PC-9 (cell line): ENCODE results near the gene ADAMTS2. TPM values are rescaled to one million over a fixed set of nuclear protein-coding genes. Genes with fewer than 3 reads are reported as not detected.

Experiments
- BruUV-seq: library from RNA; stranded (reverse); fragments of 400-500 nt; replicated peaks from 2 replicates; lab custom pipeline; 2021; lab: Mats Ljungman, UMichigan
- CTCF ChIA-PET: fragments of 300-600 bp; sonication (Branson Sonifier 250); formaldehyde crosslinking; loops from one replicate; lab custom pipeline; 2022; ENCODE audit warnings: antibody characterized with exemption; lab: Charles Lee
- POLR2A ChIA-PET: fragments of 300-600 bp; sonication (Branson Sonifier 250); formaldehyde crosslinking; loops from one replicate; lab custom pipeline; 2022; ENCODE audit warnings: antibody characterized with exemption; ENCODE audit not compliant: unreplicated experiment; lab: Charles Lee
- DNase-seq, 2 experiments: peaks; one replicate each; pipeline versions ENCODE4 v3.0.0 to v3.0.0-alpha.2; 2015 to 2022; ENCODE audit warnings: mixed read lengths in 1 of 2
- H2AFZ ChIP-seq: fragments of 200-600 bp; sonication (generic); 2 replicates; pipeline ENCODE4 v1.8.1; 2017; ENCODE audit warnings: antibody characterized with exemption
- H3F3A ChIP-seq: fragments of 200-600 bp; sonication (generic); 2 replicates; pipeline ENCODE4 v1.8.1; 2017; ENCODE audit warnings: antibody characterized with exemption, mild to moderate bottlenecking, low read depth; ENCODE audit not compliant: insufficient read depth
- H3K27ac ChIP-seq: fragments of 200-600 bp; sonication (generic); 2 replicates; pipeline ENCODE4 v1.6.1; 2016; ENCODE audit warnings: mixed run types
- H3K27me3 ChIP-seq: fragments of 200-600 bp; sonication (generic); 2 replicates; pipeline ENCODE4 v1.6.1; 2016; ENCODE audit warnings: low read depth, mixed run types; ENCODE audit not compliant: insufficient read depth
- H3K36me3 ChIP-seq: fragments of 200-600 bp; sonication (generic); 2 replicates; pipeline ENCODE4 v1.6.1; 2016; ENCODE audit warnings: low read depth, mixed run types
- H3K4me1 ChIP-seq: fragments of 200-600 bp; sonication (generic); replicated peaks from 2 replicates; pipeline ENCODE4 v1.6.1; 2016; ENCODE audit warnings: mixed run types; ENCODE audit not compliant: insufficient read depth
- H3K4me2 ChIP-seq: fragments of 200-600 bp; sonication (generic); 2 replicates; pipeline ENCODE4 v1.6.1; 2017; ENCODE audit warnings: mixed run types
- H3K4me3 ChIP-seq: fragments of 200-600 bp; sonication (generic); 2 replicates; pipeline ENCODE4 v1.6.1; 2016; ENCODE audit warnings: mixed run types
- H3K79me2 ChIP-seq: fragments of 200-600 bp; sonication (generic); 2 replicates; pipeline ENCODE4 v1.6.1; 2017; ENCODE audit warnings: low read depth, mixed run types
- H3K9me2 ChIP-seq: fragments of 200-600 bp; sonication (generic); 2 replicates; pipeline ENCODE4 v1.8.1; 2017; ENCODE audit warnings: mild to moderate bottlenecking; ENCODE audit not compliant: insufficient read depth
- H3K9me3 ChIP-seq: fragments of 200-600 bp; sonication (generic); 2 replicates; pipeline ENCODE4 v1.8.1; 2016; ENCODE audit warnings: low read depth; ENCODE audit not compliant: insufficient read depth
- H4K20me1 ChIP-seq: fragments of 200-600 bp; sonication (generic); 2 replicates; pipeline ENCODE4 v1.8.1; 2017; ENCODE audit not compliant: insufficient read depth
- EZH2 ChIP-seq: fragments of 200-600 bp; sonication (generic); IDR thresholded peaks from 2 replicates; pipeline ENCODE4 v1.8.0; 2017; ENCODE audit warnings: antibody characterized with exemption, low read depth
- intact Hi-C: fragments of 100-400 bp; cut with micrococcal nuclease; formaldehyde crosslinking; loops from one replicate; pipeline ENCODE4 v1.10.0; 2022; ENCODE audit not compliant: unreplicated experiment
- total RNA-seq: library from RNA; stranded (reverse); gene quantifications from 2 replicates; pipeline ENCODE4 v1.2.3, GENCODE V29; 2021
- TF ChIP-seq, protein P1 (sequence below): fragments of 200-600 bp; sonication (generic); conservative IDR thresholded peaks from 2 replicates; pipeline ENCODE4 v1.6.1; 2017; ENCODE audit warnings: mixed run types, antibody characterized with exemption, mild to moderate bottlenecking, moderate library complexity

ADAMTS2 gene
- total RNA-seq, 1 experiment from 2014 or later, result not detected

DNA sequence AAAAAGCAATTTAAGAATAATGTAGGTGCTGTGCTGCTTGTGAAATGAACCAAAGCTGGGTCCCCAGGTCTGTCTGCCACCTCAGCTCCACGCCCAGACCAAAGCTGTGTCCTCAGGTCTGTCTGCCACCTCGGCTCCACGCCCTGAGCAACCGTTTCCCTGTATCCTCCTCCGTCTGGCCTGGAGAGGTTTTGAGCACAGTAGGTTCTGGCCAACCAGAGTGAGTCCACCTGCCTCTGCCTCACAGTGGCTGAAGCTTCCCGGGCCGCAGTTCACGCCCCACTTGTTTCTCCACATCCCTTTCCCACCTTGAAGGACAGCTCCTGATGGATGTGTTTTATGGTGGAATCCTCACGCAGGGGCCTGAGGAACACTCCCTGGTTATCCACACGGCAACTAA lies 120.5 kb downstream of the ADAMTS2 start:
- H3K36me3 ChIP-seq, result no peaks in the 10 kb centered on the region

DNA sequence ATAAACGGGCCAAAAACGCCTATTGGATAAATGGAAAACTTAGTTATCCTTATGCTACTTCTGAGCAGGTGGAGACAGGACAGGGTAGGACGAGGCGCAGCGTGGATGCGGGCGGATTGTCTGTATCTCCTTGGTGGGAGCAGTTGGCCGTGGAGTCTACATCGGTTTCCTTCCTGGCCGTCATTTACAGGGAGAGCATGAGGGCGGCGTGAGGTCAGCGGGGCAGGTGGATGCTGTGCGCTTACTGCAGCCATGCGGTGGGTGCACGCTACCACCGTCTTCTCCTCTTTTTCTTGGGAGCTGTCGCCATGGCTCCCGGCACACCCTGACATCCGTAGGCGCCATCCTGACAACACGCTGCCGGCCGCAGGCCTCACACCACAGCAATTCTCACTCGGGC lies 121.3 kb downstream of the ADAMTS2 start:
- no peak for DNase-seq
- CTCF ChIA-PET, result no interaction called here
- no peaks in the 10 kb centered on the region for H3F3A ChIP-seq
- H2AFZ ChIP-seq, result no peak overlapping the region
- no peaks in the 10 kb centered on the region for H3K4me1 ChIP-seq
- TF ChIP-seq, protein P1, sequence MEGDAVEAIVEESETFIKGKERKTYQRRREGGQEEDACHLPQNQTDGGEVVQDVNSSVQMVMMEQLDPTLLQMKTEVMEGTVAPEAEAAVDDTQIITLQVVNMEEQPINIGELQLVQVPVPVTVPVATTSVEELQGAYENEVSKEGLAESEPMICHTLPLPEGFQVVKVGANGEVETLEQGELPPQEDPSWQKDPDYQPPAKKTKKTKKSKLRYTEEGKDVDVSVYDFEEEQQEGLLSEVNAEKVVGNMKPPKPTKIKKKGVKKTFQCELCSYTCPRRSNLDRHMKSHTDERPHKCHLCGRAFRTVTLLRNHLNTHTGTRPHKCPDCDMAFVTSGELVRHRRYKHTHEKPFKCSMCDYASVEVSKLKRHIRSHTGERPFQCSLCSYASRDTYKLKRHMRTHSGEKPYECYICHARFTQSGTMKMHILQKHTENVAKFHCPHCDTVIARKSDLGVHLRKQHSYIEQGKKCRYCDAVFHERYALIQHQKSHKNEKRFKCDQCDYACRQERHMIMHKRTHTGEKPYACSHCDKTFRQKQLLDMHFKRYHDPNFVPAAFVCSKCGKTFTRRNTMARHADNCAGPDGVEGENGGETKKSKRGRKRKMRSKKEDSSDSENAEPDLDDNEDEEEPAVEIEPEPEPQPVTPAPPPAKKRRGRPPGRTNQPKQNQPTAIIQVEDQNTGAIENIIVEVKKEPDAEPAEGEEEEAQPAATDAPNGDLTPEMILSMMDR, result no peak
- TF ChIP-seq EZH2, result no peak
- no peaks in the 10 kb centered on the region for H3K36me3 ChIP-seq
- H3K4me2 ChIP-seq, result no peak overlapping the region
- intact Hi-C loops, result no loop called here
- H4K20me1 ChIP-seq, result no peaks in the 10 kb centered on the region
- H3K27ac ChIP-seq, result no peak overlapping the region
- no peaks in the 10 kb centered on the region for H3K9me2 ChIP-seq
- no peaks in the 10 kb centered on the region for H3K79me2 ChIP-seq
- H3K4me3 ChIP-seq, result no peak overlapping the region
- H3K27me3 ChIP-seq, result peaks cover 96% of the 10 kb centered on the region
- POLR2A ChIA-PET, result no interaction called here
- H3K9me3 ChIP-seq, result no peaks in the 10 kb centered on the region
- no TSS peak for BruUV-seq

More for the DNA sequence above, 120.5 kb downstream of the ADAMTS2 start:
- H3K4me2 ChIP-seq, result no peak overlapping the region
- no peak overlapping the region for H2AFZ ChIP-seq
- peaks cover 96% of the 10 kb centered on the region for H3K27me3 ChIP-seq
- H3K9me2 ChIP-seq, result no peaks in the 10 kb centered on the region
- no peak overlapping the region for H3K27ac ChIP-seq
- no peaks in the 10 kb centered on the region; the same call in 1 of the 2 replicates for H4K20me1 ChIP-seq
- H3K4me3 ChIP-seq, result no peak overlapping the region
- CTCF ChIA-PET, result no interaction called here
- no peaks in the 10 kb centered on the region for H3F3A ChIP-seq
- no peak for TF ChIP-seq EZH2
- TF ChIP-seq, protein P1, result no peak
- H3K9me3 ChIP-seq, result no peaks in the 10 kb centered on the region
- BruUV-seq, result no TSS peak
- intact Hi-C loops, result no loop called here
- no peak for DNase-seq
- no peaks in the 10 kb centered on the region for H3K79me2 ChIP-seq
- no peaks in the 10 kb centered on the region for H3K4me1 ChIP-seq
- POLR2A ChIA-PET, result no interaction called here

DNA sequence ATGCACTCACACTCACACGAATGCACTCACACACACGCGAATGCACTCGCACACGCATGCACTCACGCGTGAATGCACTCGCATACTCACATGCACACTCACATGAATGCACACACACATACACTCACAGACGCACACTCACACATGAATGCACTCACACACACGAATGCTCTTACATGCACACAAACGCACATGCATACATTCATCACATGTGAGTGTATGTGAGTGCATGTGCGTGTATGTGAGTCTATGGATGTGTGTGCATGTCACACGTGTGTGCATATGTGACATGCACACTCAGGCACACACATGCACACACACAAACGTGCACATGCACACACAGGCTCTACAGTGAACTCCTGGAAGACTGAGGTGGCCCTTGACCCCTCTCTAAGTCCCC lies 121.7 kb downstream of the ADAMTS2 start:
- ChIA-PET CTCF (no interaction called here), POLR2A (no interaction called here)
- intact Hi-C loops, result no loop called here
- H3K4me2 ChIP-seq, result no peak overlapping the region
- no peaks in the 10 kb centered on the region for H3K9me2 ChIP-seq
- no peaks in the 10 kb centered on the region for H3F3A ChIP-seq
- no TSS peak for BruUV-seq
- H3K4me1 ChIP-seq, result no peaks in the 10 kb centered on the region
- no peaks in the 10 kb centered on the region for H3K36me3 ChIP-seq
- H3K9me3 ChIP-seq, result no peaks in the 10 kb centered on the region
- no peak for DNase-seq
- H3K79me2 ChIP-seq, result no peaks in the 10 kb centered on the region
- H4K20me1 ChIP-seq, result no peaks in the 10 kb centered on the region
- TF ChIP-seq EZH2, result no peak
- TF ChIP-seq, protein P1, result no peak
- no peak overlapping the region for H3K27ac ChIP-seq
- no peak overlapping the region for H3K4me3 ChIP-seq
- H2AFZ ChIP-seq, result no peak overlapping the region
- peaks cover 96% of the 10 kb centered on the region for H3K27me3 ChIP-seq
